Loucy (cell line): ENCODE data around the gene GSX2.
"Not testable (repeated sequence)": the region's sequence is repeated elsewhere in the genome, so short reads cannot be mapped to it uniquely, and the experiment has no call there.

Experiments used
- H2AFZ ChIP-seq: fragments of 200-600 bp; sonication (generic); 2 replicates; pipeline ENCODE4 v1.6.0; 2016; ENCODE audit warnings: antibody characterized with exemption, mild to moderate bottlenecking, low read length, moderate library complexity
- H3F3A ChIP-seq: fragments of 200-600 bp; 2 replicates; pipeline ENCODE4 v1.6.0; 2016; ENCODE audit warnings: antibody characterized with exemption, low read depth, mild to moderate bottlenecking
- H3K27me3 ChIP-seq: fragments of 200-600 bp; sonication (generic); 2 replicates; pipeline ENCODE4 v1.6.1; 2014; ENCODE audit warnings: low read length, mild to moderate bottlenecking; ENCODE audit not compliant: insufficient read depth, poor library complexity, severe bottlenecking
- H3K36me3 ChIP-seq: fragments of 200-600 bp; sonication (generic); 2 replicates; pipeline ENCODE4 v1.6.1; 2016; ENCODE audit warnings: low read length; ENCODE audit not compliant: insufficient read depth
- H3K4me1 ChIP-seq: fragments of 200-600 bp; sonication (generic); 2 replicates; pipeline ENCODE4 v1.5.1; 2014; ENCODE audit warnings: low read length, mild to moderate bottlenecking; ENCODE audit not compliant: insufficient read depth, poor library complexity, severe bottlenecking
- H3K4me2 ChIP-seq: fragments of 200-600 bp; sonication (generic); 2 replicates; pipeline ENCODE4 v1.6.0; 2014; ENCODE audit warnings: antibody characterized with exemption, low read length, low read depth, mild to moderate bottlenecking; ENCODE audit not compliant: poor library complexity, severe bottlenecking
- H3K4me3 ChIP-seq: fragments of 200-600 bp; sonication (generic); 2 replicates; pipeline ENCODE4 v1.5.1; 2014; ENCODE audit warnings: low read length, mild to moderate bottlenecking, mixed read lengths; ENCODE audit not compliant: poor library complexity, severe bottlenecking
- H3K79me2 ChIP-seq: fragments of 200-600 bp; sonication (generic); 2 replicates; pipeline ENCODE4 v1.6.1; 2014; ENCODE audit warnings: low read length; ENCODE audit not compliant: insufficient read depth
- H3K9ac ChIP-seq: fragments of 200-600 bp; sonication (generic); 2 replicates; pipeline ENCODE4 v1.6.0; 2014; ENCODE audit warnings: mild to moderate bottlenecking, low read depth, low read length, moderate library complexity; ENCODE audit not compliant: poor library complexity, severe bottlenecking
- H3K9me2 ChIP-seq: fragments of 200-600 bp; sonication (generic); replicated peaks from 2 replicates; pipeline ENCODE4 v1.6.1; 2016; ENCODE audit warnings: low read depth, low read length, mixed read lengths
- H3K9me3 ChIP-seq: fragments of 200-600 bp; sonication (generic); 2 replicates; pipeline ENCODE4 v1.6.1; 2014; ENCODE audit warnings: mild to moderate bottlenecking, antibody characterized with exemption, low read length, low read depth; ENCODE audit not compliant: insufficient read depth
- H4K20me1 ChIP-seq: fragments of 200-600 bp; sonication (generic); 2 replicates; pipeline ENCODE4 v1.6.0; 2014; ENCODE audit warnings: antibody characterized with exemption, low read length, mild to moderate bottlenecking; ENCODE audit not compliant: insufficient read depth, poor library complexity, severe bottlenecking
- EZH2phosphoT487 ChIP-seq: fragments of 200-600 bp; IDR thresholded peaks from 2 replicates; pipeline ENCODE4 v1.6.1; 2018; ENCODE audit warnings: antibody characterized with exemption, mild to moderate bottlenecking, moderate library complexity, borderline replicate concordance
- TF ChIP-seq, protein P1 (sequence below): fragments of 200-600 bp; sonication (generic); conservative IDR thresholded peaks from 2 replicates; pipeline ENCODE4 v1.5.1; 2014; ENCODE audit warnings: mild to moderate bottlenecking, antibody characterized with exemption, low read length

Gene GSX2

DNA sequence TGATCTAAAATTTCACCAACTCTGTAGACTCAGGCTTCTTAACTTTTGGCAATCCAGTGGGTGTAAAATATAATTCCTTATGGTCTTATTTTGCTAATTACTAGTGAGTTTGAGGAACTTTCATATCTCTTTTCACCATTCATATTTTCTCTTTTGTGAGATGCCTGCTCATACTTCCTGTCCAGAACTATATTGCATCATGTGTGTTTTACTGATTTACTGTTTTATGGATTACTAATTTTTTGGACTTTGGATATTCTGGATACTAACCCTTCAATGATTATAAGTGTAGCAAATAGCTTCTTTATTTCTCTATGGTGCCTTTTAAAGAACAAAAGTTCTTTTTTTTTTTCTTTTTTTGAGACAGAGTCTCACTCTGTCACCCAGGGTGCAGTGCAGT, 20.6 kb downstream of the GSX2 start:
- Histone ChIP-seq H3K4me2 (no peak overlapping the region), H4K20me1 (no peaks in the 10 kb centered on the region), H3K9me3 (no peaks in the 10 kb centered on the region), H3F3A (no peaks in the 10 kb centered on the region), H3K79me2 (no peaks in the 10 kb centered on the region), H3K27me3 (no peaks in the 10 kb centered on the region), H3K4me1 (no peaks in the 10 kb centered on the region), H2AFZ (0 out of 2 replicates have a peak overlapping the region, but pooled peaks have one; percentile 1), H3K9ac (no peak overlapping the region), H3K4me3 (no peak overlapping the region), H3K36me3 (no peaks in the 10 kb centered on the region), H3K9me2 (no peaks in the 10 kb centered on the region)
- TF ChIP-seq EZH2phosphoT487 = no peak
- TF ChIP-seq, protein P1, sequence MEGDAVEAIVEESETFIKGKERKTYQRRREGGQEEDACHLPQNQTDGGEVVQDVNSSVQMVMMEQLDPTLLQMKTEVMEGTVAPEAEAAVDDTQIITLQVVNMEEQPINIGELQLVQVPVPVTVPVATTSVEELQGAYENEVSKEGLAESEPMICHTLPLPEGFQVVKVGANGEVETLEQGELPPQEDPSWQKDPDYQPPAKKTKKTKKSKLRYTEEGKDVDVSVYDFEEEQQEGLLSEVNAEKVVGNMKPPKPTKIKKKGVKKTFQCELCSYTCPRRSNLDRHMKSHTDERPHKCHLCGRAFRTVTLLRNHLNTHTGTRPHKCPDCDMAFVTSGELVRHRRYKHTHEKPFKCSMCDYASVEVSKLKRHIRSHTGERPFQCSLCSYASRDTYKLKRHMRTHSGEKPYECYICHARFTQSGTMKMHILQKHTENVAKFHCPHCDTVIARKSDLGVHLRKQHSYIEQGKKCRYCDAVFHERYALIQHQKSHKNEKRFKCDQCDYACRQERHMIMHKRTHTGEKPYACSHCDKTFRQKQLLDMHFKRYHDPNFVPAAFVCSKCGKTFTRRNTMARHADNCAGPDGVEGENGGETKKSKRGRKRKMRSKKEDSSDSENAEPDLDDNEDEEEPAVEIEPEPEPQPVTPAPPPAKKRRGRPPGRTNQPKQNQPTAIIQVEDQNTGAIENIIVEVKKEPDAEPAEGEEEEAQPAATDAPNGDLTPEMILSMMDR = no peak

DNA sequence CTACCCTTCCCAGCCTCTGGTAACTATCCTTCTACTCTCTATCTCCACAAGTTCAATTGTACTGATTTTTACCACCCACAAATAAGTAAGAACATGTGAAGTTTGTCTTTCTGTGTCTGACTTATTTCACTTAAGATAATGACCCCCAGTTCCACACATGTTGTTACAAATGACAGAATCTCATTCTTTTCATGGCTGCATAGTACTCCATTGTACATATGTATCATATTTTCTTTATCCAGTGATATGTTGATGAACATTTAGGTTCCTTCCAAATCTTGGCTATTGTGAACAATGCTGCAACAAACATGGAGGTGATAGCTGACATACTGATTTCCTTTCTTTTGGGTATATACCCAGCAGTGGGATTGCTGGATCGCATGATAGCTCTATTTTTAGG, 27.7 kb downstream of the GSX2 start:
- no peaks in the 10 kb centered on the region for H3F3A ChIP-seq
- no peaks in the 10 kb centered on the region; the same call in 1 of the 2 replicates for H3K9me3 ChIP-seq
- H3K79me2 ChIP-seq = no peaks in the 10 kb centered on the region
- H3K9me2 ChIP-seq = no peaks in the 10 kb centered on the region
- no peaks in the 10 kb centered on the region for H3K27me3 ChIP-seq
- TF ChIP-seq EZH2phosphoT487 = no peak
- TF ChIP-seq, protein P1 = no peak
- no peaks in the 10 kb centered on the region for H3K36me3 ChIP-seq
- no peaks in the 10 kb centered on the region for H3K4me1 ChIP-seq
- no peak overlapping the region for H3K9ac ChIP-seq
- no peak overlapping the region for H3K4me3 ChIP-seq
- no peak overlapping the region for H3K4me2 ChIP-seq
- H2AFZ ChIP-seq = no peak overlapping the region
- no peaks in the 10 kb centered on the region for H4K20me1 ChIP-seq

DNA sequence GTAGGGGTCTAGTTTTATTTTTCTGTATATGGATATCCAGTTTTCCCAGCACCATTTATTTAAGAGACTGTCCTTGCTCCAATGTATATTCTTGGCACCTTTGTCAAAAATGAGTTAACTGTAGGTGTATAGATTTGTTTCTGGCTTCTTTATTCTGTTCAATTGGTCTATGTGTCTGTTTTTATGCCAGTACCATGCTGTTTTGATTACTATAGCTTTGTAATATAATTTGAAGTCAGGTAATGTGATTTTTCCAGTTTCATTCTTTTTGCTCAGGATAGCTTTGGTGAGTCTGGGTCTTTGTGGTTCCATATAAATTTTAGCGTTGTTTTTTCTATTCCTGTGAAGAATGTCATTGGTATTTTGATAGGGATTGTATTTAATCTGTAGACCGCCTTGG, 28.7 kb downstream of the GSX2 start:
- not testable (repeated sequence) for H3K79me2 ChIP-seq, H3K4me2 ChIP-seq

DNA sequence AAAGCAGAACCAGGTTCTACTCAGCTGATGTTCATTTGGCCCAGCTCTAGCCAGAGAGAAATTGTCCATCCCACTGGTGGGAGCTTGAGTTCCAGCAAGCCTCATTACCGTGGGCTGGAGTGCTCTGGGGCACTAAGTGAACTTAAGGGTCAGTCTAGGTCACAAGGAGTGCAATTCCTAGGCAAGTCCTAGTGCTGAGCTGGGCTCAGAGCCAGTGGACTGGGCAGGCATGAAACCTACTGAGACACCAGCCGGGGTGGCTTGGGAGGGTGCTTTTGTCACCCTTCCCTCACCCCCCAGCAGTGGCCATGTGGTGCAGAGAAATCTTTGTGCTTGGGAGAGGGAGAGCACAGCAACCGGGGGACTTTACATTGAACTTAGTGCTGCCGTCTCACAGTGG, 39.4 kb downstream of the GSX2 start:
- no peaks in the 10 kb centered on the region for H3K9me3 ChIP-seq
- peaks cover 10% of the 10 kb centered on the region for H3K4me1 ChIP-seq
- H3K9me2 ChIP-seq = no peaks in the 10 kb centered on the region
- TF ChIP-seq, protein P1 = no peak
- TF ChIP-seq EZH2phosphoT487 = no peak
- H3K79me2 ChIP-seq = no peaks in the 10 kb centered on the region
- H4K20me1 ChIP-seq = no peaks in the 10 kb centered on the region
- no peaks in the 10 kb centered on the region for H3K36me3 ChIP-seq
- no peak overlapping the region for H3K4me2 ChIP-seq
- 0 out of 2 replicates have a peak, but pooled peaks cover 3% of the 10 kb centered on the region for H3F3A ChIP-seq
- H2AFZ ChIP-seq = peak overlapping the region; percentile 48; the same call in 1 of the 2 replicates
- H3K9ac ChIP-seq = no peak overlapping the region
- no peak overlapping the region for H3K4me3 ChIP-seq
- no peaks in the 10 kb centered on the region for H3K27me3 ChIP-seq

More for the DNA sequence above, 28.7 kb downstream of the GSX2 start:
- H3K36me3 ChIP-seq, H3K27me3 ChIP-seq, H3F3A ChIP-seq, H2AFZ ChIP-seq, H3K4me1 ChIP-seq, H3K9ac ChIP-seq, H4K20me1 ChIP-seq, H3K9me3 ChIP-seq, H3K9me2 ChIP-seq, H3K4me3 ChIP-seq: not testable (repeated sequence)
